ENCODE measurements around the gene UTP18. TPM values are rescaled to one million over a fixed set of nuclear protein-coding genes. Genes with fewer than 3 reads are reported as not detected.
A peak's percentile ranks its signal among the peaks of the same experiment; 100 is the strongest.

The UTP18 gene
- total and polyA plus RNA-seq, 9 of the 15 experiments (the other 6 are each of a cell fraction or from before 2014, with no cell fraction given): 31.1 to 99.2 (median 66.7) TPM

GRCh38 chr17:51259564-51260236 is 646 bp upstream of the UTP18 start, which contains the start of gene MBTD1 (continued):
- TF ChIP-seq STAT6 (CRISPR knock-in tag; IDR thresholded peaks at IDR 0.05): no peak
- TF ChIP-seq NR2C2 (CRISPR knock-in tag; IDR thresholded peaks at IDR 0.05): peak; percentile 25; the same call in 1 of the 2 replicates
- TF ChIP-seq NR2C2 (tag; IDR thresholded peaks at IDR 0.05): peak; percentile 96
- no peak for TF ChIP-seq ID3 (CRISPR knock-in tag; IDR thresholded peaks at IDR 0.05)
- no peak for TF ChIP-seq ID3 (tag; IDR thresholded peaks at IDR 0.05)
- no peak for TF ChIP-seq CREB3 (tag; conservative IDR thresholded peaks at IDR 0.05; ENCODE audit: low read depth)
- no peak for TF ChIP-seq ZNF12 (CRISPR knock-in tag; IDR thresholded peaks at IDR 0.05)
- TF ChIP-seq SNIP1 (IDR thresholded peaks at IDR 0.05; ENCODE audit: low read depth): no peak
- TF ChIP-seq HCFC1 (IDR thresholded peaks at IDR 0.05; ENCODE audit: low read depth, low read length): peak; percentile 55
- no peak for TF ChIP-seq MAFF (IDR thresholded peaks at IDR 0.05; ENCODE audit: low read length)
- TF ChIP-seq MTA1 (IDR thresholded peaks at IDR 0.05; ENCODE audit: borderline replicate concordance): no peak; the same call in 1 of the 2 replicates
- no peak for TF ChIP-seq RFX1 (IDR thresholded peaks at IDR 0.05)
- no peak for TF ChIP-seq RNF2 (IDR thresholded peaks at IDR 0.05)
- no peak for TF ChIP-seq BRCA1 (IDR thresholded peaks at IDR 0.05)
- TF ChIP-seq BRCA1 (CRISPR knock-in tag; IDR thresholded peaks at IDR 0.05): no peak
- TF ChIP-seq PCBP2 (IDR thresholded peaks at IDR 0.05; ENCODE audit: low read depth, low read length, poor library complexity, severe bottlenecking): no peak
- no peak for TF ChIP-seq TRIM25 (IDR thresholded peaks at IDR 0.05; ENCODE audit: borderline replicate concordance)
- TF ChIP-seq SREBF1 (IDR thresholded peaks at IDR 0.05; ENCODE audit: borderline replicate concordance, low read depth, low read length): no peak
- peak; percentile 31; the same call in 1 of the 2 replicates for TF ChIP-seq PHF8 (IDR thresholded peaks at IDR 0.05; ENCODE audit: borderline replicate concordance, low read length)
- no peak for TF ChIP-seq ARNT (IDR thresholded peaks at IDR 0.05)
- no peak for TF ChIP-seq ESRRB (CRISPR knock-in tag; IDR thresholded peaks at IDR 0.05; ENCODE audit: borderline replicate concordance)
- TF ChIP-seq MLX (CRISPR knock-in tag; conservative IDR thresholded peaks at IDR 0.05): no peak
- no peak for TF ChIP-seq HEY1 (CRISPR knock-in tag; IDR thresholded peaks at IDR 0.05; ENCODE audit: borderline replicate concordance)
